ENCODE measurements around the gene SNAP25. TPM values are rescaled to one million over a fixed set of nuclear protein-coding genes. Genes with fewer than 3 reads are reported as not detected.

The SNAP25 gene
- total RNA-seq, 1 donor from 2014 or later = 0.22 TPM

- Histone ChIP-seq H3K27me3 (ENCODE audit: low read depth) (peaks cover 7% of the 10 kb centered on the region), H3K9me3 (replicated peaks) (no peaks in the 10 kb centered on the region), H3K4me1 (no peaks in the 10 kb centered on the region), H3K27ac (replicated peaks) (no peak overlapping the region), H3K4me3 (no peak overlapping the region), H3K36me3 (no peaks in the 10 kb centered on the region)
- no peak for DNase-seq
- TF ChIP-seq CTCF (IDR thresholded peaks at IDR 0.05; ENCODE audit: borderline replicate concordance) = no peak
- intact Hi-C loops (cut with micrococcal nuclease) = no loop called here
Measured at GRCh38 chr20:10228330-10228729, 9.7 kb downstream of the SNAP25 start.

- no peak overlapping the region for H3K27ac ChIP-seq (replicated peaks)
- DNase-seq = no peak
Measured at GRCh38 chr20:10231290-10231689, 12.7 kb downstream of the SNAP25 start.

GRCh38 chr20:10236540-10237533 lies 18.2 kb downstream of the SNAP25 start:
- Histone ChIP-seq H3K4me1 (no peaks in the 10 kb centered on the region), H3K27ac (replicated peaks) (no peak overlapping the region), H3K4me3 (no peak overlapping the region), H3K36me3 (no peaks in the 10 kb centered on the region), H3K9me3 (replicated peaks) (no peaks in the 10 kb centered on the region), H3K27me3 (ENCODE audit: low read depth) (no peaks in the 10 kb centered on the region)
- TF ChIP-seq CTCF (IDR thresholded peaks at IDR 0.05; ENCODE audit: borderline replicate concordance) = no peak
- intact Hi-C loops (cut with micrococcal nuclease) = no loop called here
- no peak for DNase-seq

More at GRCh38 chr20:10231290-10231689, 12.7 kb downstream of the SNAP25 start:
- Histone ChIP-seq H3K27me3 (ENCODE audit: low read depth) (peaks cover 5% of the 10 kb centered on the region), H3K4me1 (no peaks in the 10 kb centered on the region), H3K36me3 (no peaks in the 10 kb centered on the region), H3K4me3 (no peak overlapping the region), H3K9me3 (replicated peaks) (no peaks in the 10 kb centered on the region)
- no peak for TF ChIP-seq CTCF (IDR thresholded peaks at IDR 0.05; ENCODE audit: borderline replicate concordance)
- intact Hi-C loops (cut with micrococcal nuclease) = no loop called here

- intact Hi-C loops (cut with micrococcal nuclease) = no loop called here
- DNase-seq = no peak
- Histone ChIP-seq H3K4me3 (no peak overlapping the region), H3K27me3 (ENCODE audit: low read depth) (no peaks in the 10 kb centered on the region), H3K36me3 (no peaks in the 10 kb centered on the region), H3K27ac (replicated peaks) (no peak overlapping the region), H3K4me1 (no peaks in the 10 kb centered on the region), H3K9me3 (replicated peaks) (no peaks in the 10 kb centered on the region)
- TF ChIP-seq CTCF (IDR thresholded peaks at IDR 0.05; ENCODE audit: borderline replicate concordance) = no peak
Measured at GRCh38 chr20:10239954-10240353, 21.3 kb downstream of the SNAP25 start.

GRCh38 chr20:10240655-10241054 lies 22.0 kb downstream of the SNAP25 start:
- H3K4me1 ChIP-seq = no peaks in the 10 kb centered on the region
- no peaks in the 10 kb centered on the region for H3K9me3 ChIP-seq (replicated peaks)
- H3K4me3 ChIP-seq = no peak overlapping the region
- no peak for DNase-seq
- intact Hi-C loops (cut with micrococcal nuclease) = no loop called here
- no peaks in the 10 kb centered on the region for H3K36me3 ChIP-seq
- no peak for TF ChIP-seq CTCF (IDR thresholded peaks at IDR 0.05; ENCODE audit: borderline replicate concordance)
- no peaks in the 10 kb centered on the region for H3K27me3 ChIP-seq (ENCODE audit: low read depth)
- no peak overlapping the region for H3K27ac ChIP-seq (replicated peaks)

Data from left ventricle myocardium inferior (tissue), 1 donor.